ENCODE measurements around the gene OTOA. TPM values are rescaled to one million over a fixed set of nuclear protein-coding genes. Genes with fewer than 3 reads are reported as not detected.
"Not testable (repeated sequence)": the region's sequence is repeated elsewhere in the genome, so short reads cannot be mapped to it uniquely, and the experiment has no call there.

The OTOA gene
- total and polyA plus RNA-seq, 2 donors from 2014 or later = 0.13 to 0.39 TPM

- no peak overlapping the region for H3K4me3 ChIP-seq (ENCODE audit: low read length in 3 of 3)
- intact Hi-C loops (cut with DNase I) = no loop called here
- H3K27ac ChIP-seq (ENCODE audit: low read depth in 2 of 2, low read length in 2 of 2) = no peak overlapping the region
- H3K4me1 ChIP-seq (ENCODE audit: control insufficient read depth in 2 of 3, insufficient read depth in 2 of 3, low read depth in 1 of 3, low read length in 3 of 3) = peaks cover 0 to 31% (median 16%) of the 10 kb centered on the region in 3 donors
- H3K9me3 ChIP-seq (ENCODE audit: control insufficient read depth in 2 of 3, insufficient read depth in 1 of 3, low read length in 3 of 3) = no peaks in the 10 kb centered on the region
- FAIRE-seq (no peak), DNase-seq (no peak)
- no peaks in the 10 kb centered on the region for H3K36me3 ChIP-seq (ENCODE audit: control insufficient read depth in 2 of 3, insufficient read depth in 3 of 3, low read length in 3 of 3)
- no peak overlapping the region for H3K9ac ChIP-seq (ENCODE audit: low read length in 3 of 3)
- TF ChIP-seq CTCF (IDR thresholded peaks at IDR 0.05; ENCODE audit: borderline replicate concordance, extremely low read depth, insufficient read depth) = no peak
- no peaks in the 10 kb centered on the region for H3K27me3 ChIP-seq (ENCODE audit: control insufficient read depth, insufficient read depth, low read length)
Observed at GRCh38 chr16:21628121-21628726, 35.5 kb upstream of the OTOA start.

GRCh38 chr16:21628772-21629171 lies 35.0 kb upstream of the OTOA start:
- FAIRE-seq = no peak
- no peak for TF ChIP-seq CTCF (IDR thresholded peaks at IDR 0.05; ENCODE audit: borderline replicate concordance, extremely low read depth, insufficient read depth)
- Histone ChIP-seq H3K27ac (ENCODE audit: low read depth in 2 of 2, low read length in 2 of 2) (no peak overlapping the region), H3K9ac (ENCODE audit: low read length in 3 of 3) (no peak overlapping the region), H3K36me3 (ENCODE audit: control insufficient read depth in 2 of 3, insufficient read depth in 3 of 3, low read length in 3 of 3) (no peaks in the 10 kb centered on the region), H3K4me1 (ENCODE audit: control insufficient read depth in 2 of 3, insufficient read depth in 2 of 3, low read depth in 1 of 3, low read length in 3 of 3) (peaks cover 0 to 31% (median 16%) of the 10 kb centered on the region in 3 donors), H3K9me3 (ENCODE audit: control insufficient read depth in 2 of 3, insufficient read depth in 1 of 3, low read length in 3 of 3) (no peaks in the 10 kb centered on the region), H3K4me3 (ENCODE audit: low read length in 3 of 3) (no peak overlapping the region), H3K27me3 (ENCODE audit: control insufficient read depth, insufficient read depth, low read length) (no peaks in the 10 kb centered on the region)
- DNase-seq = no peak
- intact Hi-C loops (cut with DNase I) = no loop called here

GRCh38 chr16:21629616-21630539 lies 33.9 kb upstream of the OTOA start:
- H3K9ac ChIP-seq (ENCODE audit: low read length in 3 of 3); FAIRE-seq; DNase-seq; H3K36me3 ChIP-seq (ENCODE audit: control insufficient read depth in 2 of 3, insufficient read depth in 3 of 3, low read length in 3 of 3); H3K27ac ChIP-seq (ENCODE audit: low read depth in 2 of 2, low read length in 2 of 2); H3K27me3 ChIP-seq (ENCODE audit: control insufficient read depth, insufficient read depth, low read length); H3K4me3 ChIP-seq (ENCODE audit: low read length in 3 of 3); H3K9me3 ChIP-seq (ENCODE audit: control insufficient read depth in 2 of 3, insufficient read depth in 1 of 3, low read length in 3 of 3); intact Hi-C loops (cut with DNase I): not testable (repeated sequence)
- H3K4me1 ChIP-seq (ENCODE audit: control insufficient read depth in 2 of 3, insufficient read depth in 2 of 3, low read depth in 1 of 3, low read length in 3 of 3) = peaks cover 0 to 23% (median 14%) of the 10 kb centered on the region in 3 donors

GRCh38 chr16:21630866-21631265 lies 32.9 kb upstream of the OTOA start:
- H3K4me3 ChIP-seq (ENCODE audit: low read length in 3 of 3); DNase-seq; H3K9ac ChIP-seq (ENCODE audit: low read length in 3 of 3); H3K9me3 ChIP-seq (ENCODE audit: control insufficient read depth in 2 of 3, insufficient read depth in 1 of 3, low read length in 3 of 3); H3K27ac ChIP-seq (ENCODE audit: low read depth in 2 of 2, low read length in 2 of 2); H3K36me3 ChIP-seq (ENCODE audit: control insufficient read depth in 2 of 3, insufficient read depth in 3 of 3, low read length in 3 of 3); H3K27me3 ChIP-seq (ENCODE audit: control insufficient read depth, insufficient read depth, low read length); FAIRE-seq; intact Hi-C loops (cut with DNase I): not testable (repeated sequence)
- H3K4me1 ChIP-seq (ENCODE audit: control insufficient read depth in 2 of 3, insufficient read depth in 2 of 3, low read depth in 1 of 3, low read length in 3 of 3) = peaks cover 0 to 22% (median 12%) of the 10 kb centered on the region in 3 donors

- Histone ChIP-seq H3K36me3 (ENCODE audit: control insufficient read depth in 2 of 3, insufficient read depth in 3 of 3, low read length in 3 of 3) (peaks cover 0 to 10% (median 0%) of the 10 kb centered on the region in 3 donors), H3K27ac (ENCODE audit: low read depth in 2 of 2, low read length in 2 of 2) (peak overlapping the region in 1 of 2 donors; percentile 3), H3K4me1 (ENCODE audit: control insufficient read depth in 2 of 3, insufficient read depth in 2 of 3, low read depth in 1 of 3, low read length in 3 of 3) (peaks cover 0 to 17% (median 7%) of the 10 kb centered on the region in 3 donors)
- H3K9me3 ChIP-seq (ENCODE audit: control insufficient read depth in 2 of 3, insufficient read depth in 1 of 3, low read length in 3 of 3); H3K9ac ChIP-seq (ENCODE audit: low read length in 3 of 3); intact Hi-C loops (cut with DNase I); FAIRE-seq; H3K4me3 ChIP-seq (ENCODE audit: low read length in 3 of 3); DNase-seq; H3K27me3 ChIP-seq (ENCODE audit: control insufficient read depth, insufficient read depth, low read length): not testable (repeated sequence)
Observed at GRCh38 chr16:21631376-21631775, 32.4 kb upstream of the OTOA start.

- intact Hi-C loops (cut with DNase I); FAIRE-seq; H3K27me3 ChIP-seq (ENCODE audit: control insufficient read depth, insufficient read depth, low read length): not testable (repeated sequence)
Observed at GRCh38 chr16:21631951-21632575, 31.7 kb upstream of the OTOA start.

More at GRCh38 chr16:21631951-21632575, 31.7 kb upstream of the OTOA start:
- H3K4me3 ChIP-seq (ENCODE audit: low read length in 3 of 3); H3K27ac ChIP-seq (ENCODE audit: low read depth in 2 of 2, low read length in 2 of 2); H3K9ac ChIP-seq (ENCODE audit: low read length in 3 of 3); H3K9me3 ChIP-seq (ENCODE audit: control insufficient read depth in 2 of 3, insufficient read depth in 1 of 3, low read length in 3 of 3); DNase-seq: not testable (repeated sequence)
- peaks cover 0 to 10% (median 0%) of the 10 kb centered on the region in 3 donors for H3K36me3 ChIP-seq (ENCODE audit: control insufficient read depth in 2 of 3, insufficient read depth in 3 of 3, low read length in 3 of 3)
- peaks cover 0 to 10% (median 2%) of the 10 kb centered on the region in 3 donors for H3K4me1 ChIP-seq (ENCODE audit: control insufficient read depth in 2 of 3, insufficient read depth in 2 of 3, low read depth in 1 of 3, low read length in 3 of 3)

Measured in kidney (tissue), 14 donors.